Transverse colon (tissue), 4 donors: ENCODE data around the gene TAS2R4.
"Not testable (repeated sequence)": the region's sequence is repeated elsewhere in the genome, so short reads cannot be mapped to it uniquely, and the experiment has no call there.

Source experiments
- POLR2AphosphoS5 ChIP-seq, 3 donors: sonication (generic); formaldehyde crosslinking; IDR thresholded peaks; one replicate each; pipeline ENCODE4 v1.6.1; 2016; ENCODE audit warnings: antibody characterized with exemption in 3 of 3
- TF ChIP-seq, protein P1 (sequence below), 5 experiments: fragments of 200-600 bp in 3 of 5; fragments of 450-650 bp in 2 of 5; sonication (generic) in 3 of 5; IDR thresholded peaks; 1 replicate in 2 of 5; 2 replicates in 3 of 5; pipeline ENCODE4 v1.5.1; 2016 to 2017; ENCODE audit warnings: antibody characterized with exemption in 5 of 5, inconsistent platforms in 3 of 5, mild to moderate bottlenecking in 2 of 5, moderate library complexity in 1 of 5

- TF ChIP-seq, protein P1, sequence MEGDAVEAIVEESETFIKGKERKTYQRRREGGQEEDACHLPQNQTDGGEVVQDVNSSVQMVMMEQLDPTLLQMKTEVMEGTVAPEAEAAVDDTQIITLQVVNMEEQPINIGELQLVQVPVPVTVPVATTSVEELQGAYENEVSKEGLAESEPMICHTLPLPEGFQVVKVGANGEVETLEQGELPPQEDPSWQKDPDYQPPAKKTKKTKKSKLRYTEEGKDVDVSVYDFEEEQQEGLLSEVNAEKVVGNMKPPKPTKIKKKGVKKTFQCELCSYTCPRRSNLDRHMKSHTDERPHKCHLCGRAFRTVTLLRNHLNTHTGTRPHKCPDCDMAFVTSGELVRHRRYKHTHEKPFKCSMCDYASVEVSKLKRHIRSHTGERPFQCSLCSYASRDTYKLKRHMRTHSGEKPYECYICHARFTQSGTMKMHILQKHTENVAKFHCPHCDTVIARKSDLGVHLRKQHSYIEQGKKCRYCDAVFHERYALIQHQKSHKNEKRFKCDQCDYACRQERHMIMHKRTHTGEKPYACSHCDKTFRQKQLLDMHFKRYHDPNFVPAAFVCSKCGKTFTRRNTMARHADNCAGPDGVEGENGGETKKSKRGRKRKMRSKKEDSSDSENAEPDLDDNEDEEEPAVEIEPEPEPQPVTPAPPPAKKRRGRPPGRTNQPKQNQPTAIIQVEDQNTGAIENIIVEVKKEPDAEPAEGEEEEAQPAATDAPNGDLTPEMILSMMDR (IDR thresholded peaks at IDR 0.05), result not testable (repeated sequence)
- not testable (repeated sequence) for TF ChIP-seq POLR2AphosphoS5 (IDR thresholded peaks at IDR 0.05)
Observed at GRCh38 chr7:141822432-141822831, 46.0 kb downstream of the TAS2R4 start.
